K562 (cell line): Measurements from ENCODE around the gene ST14. TPM values are rescaled to one million over a fixed set of nuclear protein-coding genes. Genes with fewer than 3 reads are reported as not detected.

Source experiments
- ATAC-seq: fragments of 200-7000 bp; cut with Tn5 transposase; 3 replicates; pipeline ENCODE4 v1.9.1; 2020; ENCODE audit warnings: moderate library complexity
- BruUV-seq: library from RNA; stranded (reverse); fragments of 400-500 nt; replicated peaks from 2 replicates; lab custom pipeline; 2021; lab: Mats Ljungman, UMichigan
- CTCF ChIA-PET: fragments of 300-600 bp; formaldehyde crosslinking; extraction: SDS; loops from one replicate; lab custom pipeline; 2021; ENCODE audit warnings: low intra/inter-chr PET ratio; lab: Yijun Ruan, JAX
- POLR2A ChIA-PET: fragments of 300-600, 350-650 bp; sonication (Branson Sonifier 250); formaldehyde crosslinking; extraction: SDS; loops from one replicate; lab custom pipeline; 2021; ENCODE audit warnings: antibody characterized with exemption, inconsistent platforms; lab: Yijun Ruan, JAX
- DNase-seq, 4 experiments: peaks; one replicate each; pipeline versions ENCODE4 v3.0.0 to v3.0.0-alpha.2; 2011 to 2018; ENCODE audit warnings: low spot score in 3 of 4, mixed read lengths in 3 of 4; ENCODE audit errors: extremely low read depth in 1 of 4
- FAIRE-seq: peaks from 2 replicates; lab custom pipeline; 2011; peaks lifted over from hg19 to GRCh38; lab: Jason Lieb, UNC
- H2AFZ ChIP-seq: 2 replicates; pipeline ENCODE4 v1.6.0; 2011; ENCODE audit warnings: low read depth, low read length, control low read depth, inconsistent platforms
- H3K27ac ChIP-seq: fragments of 200-600 bp; 3 replicates; pipeline ENCODE4 v1.8.0; 2011; ENCODE audit warnings: low read depth, mild to moderate bottlenecking, control low read depth, inconsistent platforms, low read length, moderate library complexity, mixed read lengths; ENCODE audit errors: extremely low read depth
- H3K27me3 ChIP-seq, 2 experiments: fragments of 300-600 bp in 1 of 2; 2 replicates in 1 of 2; 3 replicates in 1 of 2; pipeline versions ENCODE4 v1.6.0 to v1.8.0; 2011; ENCODE audit warnings: inconsistent platforms in 2 of 2, low read length in 2 of 2, mild to moderate bottlenecking in 1 of 2, mixed read lengths in 1 of 2, moderate library complexity in 1 of 2; ENCODE audit not compliant: control insufficient read depth in 2 of 2, insufficient read depth in 2 of 2
- H3K36me3 ChIP-seq: fragments of 300-600 bp; 3 replicates; pipeline ENCODE4 v1.8.0; 2011; ENCODE audit warnings: mild to moderate bottlenecking, low read length, inconsistent platforms; ENCODE audit not compliant: control insufficient read depth, insufficient read depth
- H3K4me1 ChIP-seq, 2 experiments: fragments of 200-600 bp in 1 of 2; replicated peaks in 1 of 2; 2 replicates in 1 of 2; 3 replicates in 1 of 2; pipeline versions ENCODE4 v1.5.1 to v1.8.0; 2011; ENCODE audit warnings: inconsistent platforms in 2 of 2, low read length in 2 of 2, mild to moderate bottlenecking in 1 of 2, mixed read lengths in 1 of 2, moderate library complexity in 1 of 2; ENCODE audit not compliant: control insufficient read depth in 2 of 2, insufficient read depth in 2 of 2
- H3K4me2 ChIP-seq: 2 replicates; pipeline ENCODE4 v1.6.1; 2011; ENCODE audit warnings: low read length, control low read depth, inconsistent platforms, mixed read lengths; ENCODE audit not compliant: insufficient read depth
- H3K4me3 ChIP-seq: fragments of 200-600 bp; sonication (generic), shearing (Covaris generic); 2 replicates; pipeline ENCODE4 v1.5.1; 2016; ENCODE audit warnings: control low read depth, inconsistent platforms
- H3K79me2 ChIP-seq: fragments of 200-600 bp; 3 replicates; pipeline ENCODE4 v1.8.0; 2011; ENCODE audit warnings: low read length, inconsistent platforms; ENCODE audit not compliant: control insufficient read depth, insufficient read depth
- H3K9ac ChIP-seq, 2 experiments: 2 replicates each; pipeline versions ENCODE4 v1.6.0 to v1.6.1; 2011; ENCODE audit warnings: low read depth in 2 of 2, low read length in 2 of 2, control low read depth in 1 of 2, inconsistent platforms in 1 of 2, mild to moderate bottlenecking in 1 of 2, mixed read lengths in 1 of 2; ENCODE audit not compliant: insufficient read depth in 1 of 2
- H3K9me1 ChIP-seq: one replicate; pipeline ENCODE4 v1.6.0; 2011; ENCODE audit warnings: inconsistent platforms, mild to moderate bottlenecking, low read length, moderate library complexity; ENCODE audit not compliant: control insufficient read depth, insufficient read depth
- H3K9me3 ChIP-seq: replicated peaks from 2 replicates; pipeline ENCODE4 v1.5.1; 2011; ENCODE audit warnings: low read depth, low read length, inconsistent platforms; ENCODE audit not compliant: control insufficient read depth, insufficient read depth
- H4K20me1 ChIP-seq: replicated peaks from 2 replicates; pipeline ENCODE4 v1.6.1; 2011; ENCODE audit warnings: low read length, inconsistent platforms, mixed read lengths; ENCODE audit not compliant: control insufficient read depth, insufficient read depth
- MEF2A ChIP-seq: IDR thresholded peaks from 2 replicates; pipeline ENCODE4 v1.6.1; 2011; ENCODE audit warnings: low read depth, mild to moderate bottlenecking, low read length, moderate library complexity; ENCODE audit not compliant: control insufficient read depth
- RFX1 ChIP-seq: fragments of 450-650 bp; IDR thresholded peaks from 2 replicates; pipeline ENCODE4 v1.6.1; 2016; ENCODE audit warnings: mild to moderate bottlenecking, moderate library complexity
- STAT5A ChIP-seq: IDR thresholded peaks from 2 replicates; pipeline ENCODE4 v1.6.1; 2012; ENCODE audit warnings: low read length, inconsistent platforms, borderline replicate concordance
- TAF1 ChIP-seq: IDR thresholded peaks from 2 replicates; pipeline ENCODE4 v1.6.1; 2011; ENCODE audit warnings: mild to moderate bottlenecking, low read length, moderate library complexity; ENCODE audit not compliant: insufficient read depth, control insufficient read depth, severe bottlenecking; ENCODE audit errors: extremely low read depth
- TCF15 ChIP-seq: fragments of 250-450 bp; sonication (Bioruptor Pico); IDR thresholded peaks from 2 replicates; pipeline ENCODE4 v1.8.0; 2022; ENCODE audit warnings: moderate library complexity, mild to moderate bottlenecking, inconsistent platforms
- ZBTB2 ChIP-seq: fragments of 450-650 bp; IDR thresholded peaks from 2 replicates; pipeline ENCODE4 v1.6.1; 2016; ENCODE audit warnings: antibody characterized with exemption
- ZNF174 ChIP-seq: fragments of 250-450 bp; sonication (Bioruptor Pico); IDR thresholded peaks from 2 replicates; pipeline ENCODE4 v1.4.0; 2020; ENCODE audit warnings: mild to moderate bottlenecking
- ZNF184 ChIP-seq: sonication (generic); formaldehyde crosslinking; IDR thresholded peaks from 2 replicates; pipeline ENCODE4 v1.5.0; 2020; ENCODE audit warnings: missing genetic modification reagents
- WGBS: fragments of 100-300 bp; shearing (Covaris generic); methylation state at CpG from one replicate; pipeline ENCODE4 v1.1.6; 2016; ENCODE audit warnings: low coverage, mixed read lengths; ENCODE audit not compliant: insufficient coverage; ENCODE audit errors: missing lambda C conversion rate; 5-methylcytosine and 5-hydroxymethylcytosine counted together
- in situ Hi-C: fragments of 300-500 bp; cut with MboI; formaldehyde crosslinking; loops from 4 replicates; pipeline ENCODE4 v1.15.0; 2018; ENCODE audit warnings: inconsistent platforms, mixed read lengths
- intact Hi-C: fragments of 100-400 bp; cut with micrococcal nuclease; formaldehyde crosslinking; loops from 2 replicates; pipeline ENCODE4 v1.14.2; 2022
- polyA plus RNA-seq, 8 experiments: library from polyadenylated mRNA; depleted of rRNA in 4 of 8; stranded (reverse) in 5 of 8; unstranded in 3 of 8; fragments of >200 nt; fragmentation: Nextera tagmentation in 2 of 8; fragmentation: Illumina TruSeq in 1 of 8; extraction: Ambion mirVana in 2 of 8; extraction: Trizol in 1 of 8; gene quantifications; 2 replicates each; pipeline versions ENCODE4 v1.2.1 to v1.2.3, GENCODE V29; 2011 to 2014; ENCODE audit warnings: inconsistent platforms in 1 of 8, missing spikeins in 1 of 8
- total RNA-seq, 7 experiments: library from RNA; depleted of rRNA in 6 of 7; stranded (reverse); fragments of >200 nt in 6 of 7; fragmentation: Illumina TruSeq in 2 of 7; extraction: Trizol in 2 of 7; gene quantifications; 2 replicates each; pipeline versions ENCODE4 v1.2.1 to v1.2.3, GENCODE V29; 2011 to 2021; ENCODE audit warnings: low replicate concordance in 1 of 7
- TF ChIP-seq, protein P1 (sequence below): fragments of 450-650 bp; IDR thresholded peaks from 2 replicates; pipeline ENCODE4 v1.6.1; 2016; ENCODE audit warnings: mild to moderate bottlenecking, moderate library complexity

The ST14 gene
- total and polyA plus RNA-seq, 9 of the 15 experiments (the other 6 are each of a cell fraction or from before 2014, with no cell fraction given), result 0.08 to 0.20 TPM; not detected in 7

DNA sequence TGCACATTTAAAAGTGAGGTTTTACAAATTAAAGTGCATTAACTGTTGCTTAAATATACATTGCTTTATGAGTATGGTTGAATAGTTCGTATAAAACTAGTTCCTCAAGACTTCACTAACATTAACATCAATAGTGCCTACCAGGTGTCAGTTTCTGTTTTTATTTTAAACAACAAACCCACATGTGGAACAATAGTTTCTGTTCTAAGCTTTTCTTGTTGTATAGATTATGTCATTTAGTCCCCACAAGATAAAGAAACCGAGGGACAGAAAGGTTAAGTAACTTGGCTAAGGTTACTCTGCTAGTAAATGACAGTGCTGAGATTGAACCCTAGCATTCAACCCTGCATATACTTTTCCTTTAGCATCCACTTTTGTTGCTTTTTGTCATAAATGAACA, 41.4 kb upstream of the ST14 start:
- ATAC-seq (no peak), FAIRE-seq (no peak), DNase-seq (no peak)
- Histone ChIP-seq H3K4me3 (no peak overlapping the region), H3K9ac (no peak overlapping the region), H2AFZ (no peak overlapping the region), H3K4me1 (no peaks in the 10 kb centered on the region), H4K20me1 (no peaks in the 10 kb centered on the region), H3K79me2 (0 out of 3 replicates have a peak, but pooled peaks cover 2% of the 10 kb centered on the region), H3K27ac (no peak overlapping the region), H3K4me2 (no peak overlapping the region), H3K27me3 (no peaks in the 10 kb centered on the region), H3K9me1 (no peaks in the 10 kb centered on the region), H3K36me3 (peaks cover 67% of the 10 kb centered on the region), H3K9me3 (no peaks in the 10 kb centered on the region)
- BruUV-seq, result no TSS peak
- WGBS, result 80% methylated on average over 2 of the region's 2 CpGs
- in situ Hi-C loops, result no loop called here
- intact Hi-C loops, result no loop called here
- CTCF ChIA-PET, result no interaction called here
- POLR2A ChIA-PET, result interaction anchor here (0.6 kb wide), 1 partner anchor 69 kb away, joined by 3 read pairs; no protein-coding TSS in a partner anchor
- TF ChIP-seq TAF1 (no peak), STAT5A (no peak), MEF2A (no peak), TCF15 (no peak), ZNF174 (no peak), RFX1 (no peak), ZBTB2 (no peak), ZNF184 (no peak)
- TF ChIP-seq, protein P1, sequence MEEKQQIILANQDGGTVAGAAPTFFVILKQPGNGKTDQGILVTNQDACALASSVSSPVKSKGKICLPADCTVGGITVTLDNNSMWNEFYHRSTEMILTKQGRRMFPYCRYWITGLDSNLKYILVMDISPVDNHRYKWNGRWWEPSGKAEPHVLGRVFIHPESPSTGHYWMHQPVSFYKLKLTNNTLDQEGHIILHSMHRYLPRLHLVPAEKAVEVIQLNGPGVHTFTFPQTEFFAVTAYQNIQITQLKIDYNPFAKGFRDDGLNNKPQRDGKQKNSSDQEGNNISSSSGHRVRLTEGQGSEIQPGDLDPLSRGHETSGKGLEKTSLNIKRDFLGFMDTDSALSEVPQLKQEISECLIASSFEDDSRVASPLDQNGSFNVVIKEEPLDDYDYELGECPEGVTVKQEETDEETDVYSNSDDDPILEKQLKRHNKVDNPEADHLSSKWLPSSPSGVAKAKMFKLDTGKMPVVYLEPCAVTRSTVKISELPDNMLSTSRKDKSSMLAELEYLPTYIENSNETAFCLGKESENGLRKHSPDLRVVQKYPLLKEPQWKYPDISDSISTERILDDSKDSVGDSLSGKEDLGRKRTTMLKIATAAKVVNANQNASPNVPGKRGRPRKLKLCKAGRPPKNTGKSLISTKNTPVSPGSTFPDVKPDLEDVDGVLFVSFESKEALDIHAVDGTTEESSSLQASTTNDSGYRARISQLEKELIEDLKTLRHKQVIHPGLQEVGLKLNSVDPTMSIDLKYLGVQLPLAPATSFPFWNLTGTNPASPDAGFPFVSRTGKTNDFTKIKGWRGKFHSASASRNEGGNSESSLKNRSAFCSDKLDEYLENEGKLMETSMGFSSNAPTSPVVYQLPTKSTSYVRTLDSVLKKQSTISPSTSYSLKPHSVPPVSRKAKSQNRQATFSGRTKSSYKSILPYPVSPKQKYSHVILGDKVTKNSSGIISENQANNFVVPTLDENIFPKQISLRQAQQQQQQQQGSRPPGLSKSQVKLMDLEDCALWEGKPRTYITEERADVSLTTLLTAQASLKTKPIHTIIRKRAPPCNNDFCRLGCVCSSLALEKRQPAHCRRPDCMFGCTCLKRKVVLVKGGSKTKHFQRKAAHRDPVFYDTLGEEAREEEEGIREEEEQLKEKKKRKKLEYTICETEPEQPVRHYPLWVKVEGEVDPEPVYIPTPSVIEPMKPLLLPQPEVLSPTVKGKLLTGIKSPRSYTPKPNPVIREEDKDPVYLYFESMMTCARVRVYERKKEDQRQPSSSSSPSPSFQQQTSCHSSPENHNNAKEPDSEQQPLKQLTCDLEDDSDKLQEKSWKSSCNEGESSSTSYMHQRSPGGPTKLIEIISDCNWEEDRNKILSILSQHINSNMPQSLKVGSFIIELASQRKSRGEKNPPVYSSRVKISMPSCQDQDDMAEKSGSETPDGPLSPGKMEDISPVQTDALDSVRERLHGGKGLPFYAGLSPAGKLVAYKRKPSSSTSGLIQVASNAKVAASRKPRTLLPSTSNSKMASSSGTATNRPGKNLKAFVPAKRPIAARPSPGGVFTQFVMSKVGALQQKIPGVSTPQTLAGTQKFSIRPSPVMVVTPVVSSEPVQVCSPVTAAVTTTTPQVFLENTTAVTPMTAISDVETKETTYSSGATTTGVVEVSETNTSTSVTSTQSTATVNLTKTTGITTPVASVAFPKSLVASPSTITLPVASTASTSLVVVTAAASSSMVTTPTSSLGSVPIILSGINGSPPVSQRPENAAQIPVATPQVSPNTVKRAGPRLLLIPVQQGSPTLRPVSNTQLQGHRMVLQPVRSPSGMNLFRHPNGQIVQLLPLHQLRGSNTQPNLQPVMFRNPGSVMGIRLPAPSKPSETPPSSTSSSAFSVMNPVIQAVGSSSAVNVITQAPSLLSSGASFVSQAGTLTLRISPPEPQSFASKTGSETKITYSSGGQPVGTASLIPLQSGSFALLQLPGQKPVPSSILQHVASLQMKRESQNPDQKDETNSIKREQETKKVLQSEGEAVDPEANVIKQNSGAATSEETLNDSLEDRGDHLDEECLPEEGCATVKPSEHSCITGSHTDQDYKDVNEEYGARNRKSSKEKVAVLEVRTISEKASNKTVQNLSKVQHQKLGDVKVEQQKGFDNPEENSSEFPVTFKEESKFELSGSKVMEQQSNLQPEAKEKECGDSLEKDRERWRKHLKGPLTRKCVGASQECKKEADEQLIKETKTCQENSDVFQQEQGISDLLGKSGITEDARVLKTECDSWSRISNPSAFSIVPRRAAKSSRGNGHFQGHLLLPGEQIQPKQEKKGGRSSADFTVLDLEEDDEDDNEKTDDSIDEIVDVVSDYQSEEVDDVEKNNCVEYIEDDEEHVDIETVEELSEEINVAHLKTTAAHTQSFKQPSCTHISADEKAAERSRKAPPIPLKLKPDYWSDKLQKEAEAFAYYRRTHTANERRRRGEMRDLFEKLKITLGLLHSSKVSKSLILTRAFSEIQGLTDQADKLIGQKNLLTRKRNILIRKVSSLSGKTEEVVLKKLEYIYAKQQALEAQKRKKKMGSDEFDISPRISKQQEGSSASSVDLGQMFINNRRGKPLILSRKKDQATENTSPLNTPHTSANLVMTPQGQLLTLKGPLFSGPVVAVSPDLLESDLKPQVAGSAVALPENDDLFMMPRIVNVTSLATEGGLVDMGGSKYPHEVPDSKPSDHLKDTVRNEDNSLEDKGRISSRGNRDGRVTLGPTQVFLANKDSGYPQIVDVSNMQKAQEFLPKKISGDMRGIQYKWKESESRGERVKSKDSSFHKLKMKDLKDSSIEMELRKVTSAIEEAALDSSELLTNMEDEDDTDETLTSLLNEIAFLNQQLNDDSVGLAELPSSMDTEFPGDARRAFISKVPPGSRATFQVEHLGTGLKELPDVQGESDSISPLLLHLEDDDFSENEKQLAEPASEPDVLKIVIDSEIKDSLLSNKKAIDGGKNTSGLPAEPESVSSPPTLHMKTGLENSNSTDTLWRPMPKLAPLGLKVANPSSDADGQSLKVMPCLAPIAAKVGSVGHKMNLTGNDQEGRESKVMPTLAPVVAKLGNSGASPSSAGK, result no peak
